ENCODE measurements around the gene ENTPD2.

ENTPD2 gene

DNA sequence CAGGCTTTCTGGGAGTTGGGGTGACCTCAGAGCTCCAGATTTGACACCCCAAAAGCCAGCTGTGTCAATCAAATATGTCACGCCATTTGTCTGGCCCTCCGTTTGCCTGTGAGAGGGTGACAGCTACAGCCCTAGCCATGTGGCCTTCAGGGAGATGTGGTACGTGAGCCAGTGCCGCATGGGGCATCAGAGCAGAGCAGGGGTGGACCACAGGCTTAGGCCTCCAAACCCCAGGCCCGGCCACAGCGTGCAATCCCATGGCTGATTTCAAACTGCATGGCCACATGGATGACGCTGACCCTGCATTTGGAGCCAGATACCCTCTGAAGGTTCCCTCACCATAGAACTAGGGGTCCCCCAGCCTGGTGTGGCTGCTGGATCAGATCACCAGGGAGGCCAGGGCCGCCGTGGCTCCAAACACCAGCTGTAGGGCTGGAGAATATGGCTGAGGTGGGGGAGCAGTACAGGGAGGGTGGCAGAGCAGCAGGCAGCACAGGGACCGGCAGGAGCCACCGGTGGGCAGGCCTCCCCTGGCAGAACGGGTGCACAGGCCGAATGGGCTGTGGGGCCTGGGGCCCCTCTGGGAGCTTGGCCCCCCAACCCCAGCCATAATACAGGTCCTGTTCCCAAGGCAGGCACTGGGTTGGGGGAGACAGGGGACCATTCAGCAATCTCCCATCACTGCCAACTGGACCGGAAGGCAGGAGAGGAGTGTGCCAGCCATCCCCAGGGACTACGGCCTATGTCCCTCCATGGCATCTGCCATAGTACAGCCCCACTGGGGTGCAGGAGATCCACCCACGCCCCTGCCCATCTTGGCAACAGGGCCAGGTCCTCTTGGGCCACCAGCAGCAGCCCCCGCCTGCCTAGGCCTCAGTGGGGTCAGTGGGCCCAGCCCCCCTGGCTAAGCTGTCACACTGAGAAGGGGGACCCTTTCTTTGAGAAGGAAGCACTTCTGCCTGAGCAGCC, 15.0 kb upstream of the ENTPD2 start:
- H3K4me3 ChIP-seq (ENCODE audit: low read depth, low read length), result peak overlapping the region; percentile 43
- no peak for DNase-seq (ENCODE audit: low read depth, low spot score)
- TF ChIP-seq, protein P1, sequence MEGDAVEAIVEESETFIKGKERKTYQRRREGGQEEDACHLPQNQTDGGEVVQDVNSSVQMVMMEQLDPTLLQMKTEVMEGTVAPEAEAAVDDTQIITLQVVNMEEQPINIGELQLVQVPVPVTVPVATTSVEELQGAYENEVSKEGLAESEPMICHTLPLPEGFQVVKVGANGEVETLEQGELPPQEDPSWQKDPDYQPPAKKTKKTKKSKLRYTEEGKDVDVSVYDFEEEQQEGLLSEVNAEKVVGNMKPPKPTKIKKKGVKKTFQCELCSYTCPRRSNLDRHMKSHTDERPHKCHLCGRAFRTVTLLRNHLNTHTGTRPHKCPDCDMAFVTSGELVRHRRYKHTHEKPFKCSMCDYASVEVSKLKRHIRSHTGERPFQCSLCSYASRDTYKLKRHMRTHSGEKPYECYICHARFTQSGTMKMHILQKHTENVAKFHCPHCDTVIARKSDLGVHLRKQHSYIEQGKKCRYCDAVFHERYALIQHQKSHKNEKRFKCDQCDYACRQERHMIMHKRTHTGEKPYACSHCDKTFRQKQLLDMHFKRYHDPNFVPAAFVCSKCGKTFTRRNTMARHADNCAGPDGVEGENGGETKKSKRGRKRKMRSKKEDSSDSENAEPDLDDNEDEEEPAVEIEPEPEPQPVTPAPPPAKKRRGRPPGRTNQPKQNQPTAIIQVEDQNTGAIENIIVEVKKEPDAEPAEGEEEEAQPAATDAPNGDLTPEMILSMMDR (IDR thresholded peaks at IDR 0.05; ENCODE audit: low read depth, low read length), result no peak
- in situ Hi-C loops (cut with HindIII; ENCODE audit: low sequenced_read_pairs), result no loop called here

DNA sequence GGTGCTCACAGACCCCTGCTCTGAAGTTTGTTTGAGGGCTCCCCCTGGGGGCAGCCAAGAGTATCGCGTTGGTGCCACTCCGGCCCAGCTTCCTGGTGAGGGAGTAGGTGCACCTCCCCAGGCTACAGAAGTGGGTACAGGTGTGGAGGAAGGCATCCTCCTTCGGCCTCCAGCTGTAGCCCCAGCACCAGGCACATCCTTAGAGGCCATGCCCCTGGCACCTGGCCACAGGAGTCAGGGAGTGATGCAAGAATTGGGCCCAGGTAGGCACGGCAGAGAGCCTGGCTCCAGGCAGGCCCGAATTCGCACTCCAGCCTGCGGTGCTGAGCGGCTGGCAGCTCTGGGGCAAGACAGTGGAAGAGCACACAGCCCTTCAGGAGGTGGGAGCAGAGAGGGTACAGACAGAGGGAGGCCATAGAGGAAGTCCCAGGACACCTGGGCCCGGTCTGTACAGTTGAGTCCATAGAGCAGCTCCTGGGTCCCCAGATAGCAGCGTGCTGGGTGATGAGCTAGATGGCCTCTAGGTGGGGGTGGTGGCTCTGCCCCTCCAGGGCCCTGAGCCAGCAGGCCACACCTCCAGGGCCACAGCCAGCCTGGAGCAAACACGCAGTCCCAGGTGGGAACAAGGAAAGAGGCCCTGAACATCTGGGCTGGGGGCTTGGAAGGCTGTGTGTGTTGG, 14.1 kb upstream of the ENTPD2 start:
- TF ChIP-seq, protein P1 (IDR thresholded peaks at IDR 0.05; ENCODE audit: low read depth, low read length), result peak; percentile 93
- in situ Hi-C loops (cut with HindIII; ENCODE audit: low sequenced_read_pairs), result no loop called here
- H3K4me3 ChIP-seq (ENCODE audit: low read depth, low read length), result no peak overlapping the region
- DNase-seq (ENCODE audit: low read depth, low spot score), result peak; percentile 66

DNA sequence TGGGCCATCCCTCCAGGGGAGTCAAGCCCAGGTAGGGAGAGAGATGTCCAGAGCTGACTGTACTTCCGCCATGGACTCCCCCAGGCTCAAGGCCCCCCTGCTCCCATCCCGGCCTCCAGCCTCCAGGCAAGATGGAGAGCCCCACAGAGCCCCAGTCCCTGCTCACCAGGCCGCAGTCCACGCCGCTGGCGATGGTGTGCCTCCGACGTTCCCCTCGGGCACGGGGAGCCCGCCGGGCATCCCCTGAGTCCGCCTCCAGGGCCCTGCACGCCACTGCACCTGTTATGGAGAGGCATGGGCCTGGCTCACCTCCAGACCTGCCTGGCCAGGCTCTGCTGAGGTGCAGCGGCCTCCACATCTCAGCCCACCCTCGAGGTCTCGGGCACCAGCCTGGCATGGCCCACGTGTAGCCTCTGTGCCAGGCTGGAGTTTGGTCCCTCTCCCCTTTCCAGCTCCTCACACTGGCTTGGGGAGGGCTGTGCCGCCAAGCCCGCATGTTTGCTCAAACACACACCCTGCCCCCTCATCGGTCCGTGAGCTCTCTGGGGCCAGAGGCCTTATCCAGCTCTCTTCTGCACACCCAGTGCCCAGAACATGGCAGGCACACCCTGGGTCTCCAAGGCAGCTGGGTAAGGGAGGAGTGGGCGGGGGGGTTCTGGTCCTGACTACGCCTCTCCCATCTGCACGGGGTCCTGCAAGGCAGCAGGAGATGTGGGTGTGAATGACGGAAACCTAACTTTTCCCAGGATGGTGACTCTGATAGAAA, 12.4 kb upstream of the ENTPD2 start:
- H3K4me3 ChIP-seq (ENCODE audit: low read depth, low read length), result no peak overlapping the region
- DNase-seq (ENCODE audit: low read depth, low spot score), result no peak
- TF ChIP-seq, protein P1 (IDR thresholded peaks at IDR 0.05; ENCODE audit: low read depth, low read length), result no peak
- in situ Hi-C loops (cut with HindIII; ENCODE audit: low sequenced_read_pairs), result no loop called here

DNA sequence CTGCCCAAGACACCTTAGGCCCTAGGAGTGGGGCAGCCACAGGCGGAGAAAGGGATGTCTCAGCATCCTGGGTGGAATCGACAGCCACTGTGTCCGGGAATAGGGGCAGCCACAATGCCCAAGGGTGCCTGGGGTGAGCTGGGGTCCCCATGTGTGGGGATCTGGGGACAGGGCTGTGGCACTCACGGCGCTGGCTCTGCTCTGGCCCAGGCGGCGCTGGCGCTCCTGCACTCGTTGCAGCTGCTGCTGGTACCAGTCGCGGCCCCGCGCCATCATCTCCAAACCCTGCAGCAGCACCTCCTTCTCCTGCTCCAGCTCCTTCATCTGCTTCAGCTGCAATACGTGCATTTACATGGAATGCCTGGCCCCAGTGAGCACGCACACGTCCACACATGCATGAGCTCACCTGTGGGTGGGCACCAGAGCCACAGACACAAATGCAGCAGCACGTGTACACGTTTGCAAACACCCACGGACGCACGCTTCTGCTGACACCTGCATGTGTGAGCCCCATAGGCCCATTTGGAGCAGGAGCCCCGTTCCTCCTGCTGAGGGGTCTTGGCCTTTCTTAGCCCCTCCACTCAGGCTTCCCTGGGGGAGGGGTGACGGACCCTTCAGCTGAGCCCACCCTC, 11.6 kb upstream of the ENTPD2 start:
- TF ChIP-seq, protein P1 (IDR thresholded peaks at IDR 0.05; ENCODE audit: low read depth, low read length), result no peak
- in situ Hi-C loops (cut with HindIII; ENCODE audit: low sequenced_read_pairs), result no loop called here
- no peak for DNase-seq (ENCODE audit: low read depth, low spot score)
- H3K4me3 ChIP-seq (ENCODE audit: low read depth, low read length), result no peak overlapping the region

DNA sequence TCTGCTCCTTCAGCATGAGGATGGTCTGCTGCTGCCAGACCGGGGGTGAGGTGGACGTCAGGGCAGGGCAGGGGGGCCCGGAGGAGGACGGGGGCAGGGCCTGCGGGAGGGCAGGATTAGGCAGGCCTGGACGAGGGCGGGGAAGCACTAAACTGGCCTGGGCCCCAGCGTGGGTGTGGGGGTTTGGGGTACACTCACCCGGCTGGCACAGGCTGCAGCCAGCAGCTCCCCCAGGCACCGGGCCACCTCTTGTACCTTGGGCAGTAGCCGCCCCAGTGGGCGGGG, 11.0 kb upstream of the ENTPD2 start:
- no peak overlapping the region for H3K4me3 ChIP-seq (ENCODE audit: low read depth, low read length)
- in situ Hi-C loops (cut with HindIII; ENCODE audit: low sequenced_read_pairs), result no loop called here
- TF ChIP-seq, protein P1 (IDR thresholded peaks at IDR 0.05; ENCODE audit: low read depth, low read length), result no peak

More for the DNA sequence above, 11.0 kb upstream of the ENTPD2 start:
- DNase-seq (ENCODE audit: low read depth, low spot score), result no peak
